ENCODE results near the gene OBSCN. TPM values are rescaled to one million over a fixed set of nuclear protein-coding genes. Genes with fewer than 3 reads are reported as not detected.

OBSCN gene
- total and polyA plus RNA-seq, 2 of the 4 experiments (the other 2 are of a cell fraction) = 4.1 to 9.5 TPM

DNA sequence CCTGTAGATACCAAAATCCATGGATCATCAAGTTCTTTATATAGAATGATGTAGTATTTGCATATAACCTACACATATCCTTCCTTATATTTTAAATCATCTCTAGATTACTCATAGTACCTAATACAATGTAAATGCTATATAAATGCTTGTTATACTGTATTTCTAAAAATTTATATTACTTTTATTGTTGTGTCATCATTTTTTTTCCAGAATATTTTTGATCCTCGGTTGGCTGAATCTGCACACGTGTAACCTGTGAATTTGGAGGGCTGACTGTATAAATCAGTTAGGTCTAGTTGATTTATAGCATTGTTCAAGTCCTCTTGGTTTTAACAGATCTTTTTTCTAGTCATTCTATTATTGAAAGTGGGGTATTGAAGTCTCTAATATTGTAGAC, 23.3 kb downstream of the OBSCN start:
- BruUV-seq (replicated peaks) = no TSS peak
- no peak for TF ChIP-seq CHD1 (IDR thresholded peaks at IDR 0.05; ENCODE audit: low read depth, low read length)
- TF ChIP-seq MAFK (IDR thresholded peaks at IDR 0.05; ENCODE audit: low read depth, low read length) = peak; percentile 83
- H2BK5ac ChIP-seq (ENCODE audit: low read depth, low read length, poor library complexity, severe bottlenecking) = no peak overlapping the region
- intact Hi-C loops (cut with micrococcal nuclease) = no loop called here
- no peak overlapping the region for H2AK5ac ChIP-seq (ENCODE audit: low read depth, low read length)
- no peaks in the 10 kb centered on the region for H3K9me3 ChIP-seq (ENCODE audit: control insufficient read depth, insufficient read depth, low read length)
- no peak overlapping the region for H2BK120ac ChIP-seq (ENCODE audit: low read depth, low read length)
- ATAC-seq (ENCODE audit: low read depth) (no peak), DNase-seq (no peak)
- no peak overlapping the region for H3K4me2 ChIP-seq (ENCODE audit: low read depth, low read length)
- no peaks in the 10 kb centered on the region; the same call in 1 of the 2 replicates for H4K20me1 ChIP-seq (ENCODE audit: insufficient read depth, low read length)
- H3K36me3 ChIP-seq (ENCODE audit: control insufficient read depth, insufficient read depth, low read length) = peaks cover 10% of the 10 kb centered on the region
- no peak overlapping the region for H3K4ac ChIP-seq (ENCODE audit: low read depth, low read length)
- no peak overlapping the region for H2BK20ac ChIP-seq (ENCODE audit: low read depth, low read length)
- peaks cover 9% of the 10 kb centered on the region; the same call in 1 of the 2 replicates for H3K9me1 ChIP-seq (ENCODE audit: insufficient read depth, low read length)
- H3K27ac ChIP-seq (ENCODE audit: insufficient read depth, low read length) = no peak overlapping the region
- no peak overlapping the region for H4K8ac ChIP-seq (ENCODE audit: low read depth in 2 of 2, low read length in 2 of 2)
- H2AK9ac ChIP-seq (replicated peaks; ENCODE audit: low read depth, low read length, poor library complexity) = no peak overlapping the region
- no peak overlapping the region for H4K91ac ChIP-seq (ENCODE audit: insufficient read depth, low read depth, low read length)
- no peak overlapping the region for H2AFZ ChIP-seq (replicated peaks; ENCODE audit: low read length, poor library complexity)
- H3K79me1 ChIP-seq (ENCODE audit: low read depth in 1 of 2, low read length in 2 of 2) = peaks cover 7 to 16% of the 10 kb centered on the region in 2 experiments; a peak in 3 of 4 replicates
- H3K9ac ChIP-seq (ENCODE audit: low read depth, low read length) = no peak overlapping the region
- no peak overlapping the region for H4K5ac ChIP-seq (ENCODE audit: low read depth, low read length)
- dilution Hi-C loops (cut with HindIII; ENCODE audit: low sequenced_read_pairs, unreplicated experiment) = no loop called here
- peaks cover 18% of the 10 kb centered on the region for H3K4me1 ChIP-seq (ENCODE audit: control insufficient read depth, insufficient read depth, low read length)
- WGBS, 2 experiments (ENCODE audit: extremely low coverage in 2 of 2, insufficient read length in 1 of 2) = no CpG with 5 or more reads among the region's 2 CpGs
- no peak overlapping the region for H3K18ac ChIP-seq (ENCODE audit: low read depth, low read length)
- H3K56ac ChIP-seq (ENCODE audit: extremely low read depth, insufficient read depth, low read length) = no peak overlapping the region
- POLR2A ChIA-PET (ENCODE audit: unreplicated experiment) = no interaction called here
- CTCF ChIA-PET = no interaction called here
- no peak overlapping the region for H2BK15ac ChIP-seq (ENCODE audit: low read depth, low read length)
- no peaks in the 10 kb centered on the region for H3K27me3 ChIP-seq (ENCODE audit: control insufficient read depth, insufficient read depth, low read length)
- in situ Hi-C loops (cut with MboI; ENCODE audit: low sequenced_read_pairs) = no loop called here
- H3K14ac ChIP-seq (replicated peaks; ENCODE audit: low read depth, low read length) = no peak overlapping the region
- H3K4me3 ChIP-seq (ENCODE audit: insufficient read depth, low read depth, low read length) = no peak overlapping the region
- H3K23ac ChIP-seq (ENCODE audit: low read depth, low read length) = no peak overlapping the region
